HEK293 (cell line): ENCODE data around the gene TGFB1I1.

Experiments
- CTCF ChIA-PET: fragments of 350-600 bp; formaldehyde crosslinking; extraction: SDS; loops from one replicate; lab custom pipeline; 2021; ENCODE audit warnings: antibody characterized with exemption; lab: Yijun Ruan, JAX
- POLR2A ChIA-PET: fragments of 300-600 bp; formaldehyde crosslinking; extraction: SDS; loops from one replicate; lab custom pipeline; 2020; ENCODE audit warnings: antibody characterized with exemption, inconsistent platforms; lab: Yijun Ruan, JAX
- H3K27ac ChIP-seq: fragments of 200-500 bp; sonication (Bioruptor generic); 2 replicates; pipeline ENCODE4 v1.5.1; 2014; ENCODE audit warnings: low read depth, low read length, control low read depth, inconsistent platforms; ENCODE audit errors: extremely low read depth
- H3K36me3 ChIP-seq, 2 experiments: fragments of 200-500 bp in 1 of 2; sonication (Bioruptor generic) in 1 of 2; 1 replicate in 1 of 2; 2 replicates in 1 of 2; pipeline ENCODE4 v1.5.1; 2014 to 2017; ENCODE audit warnings: inconsistent platforms in 2 of 2, low read length in 2 of 2; ENCODE audit not compliant: control insufficient read depth in 2 of 2, insufficient read depth in 1 of 2
- H3K4me1 ChIP-seq: fragments of 200-500 bp; sonication (Bioruptor generic); 2 replicates; pipeline ENCODE4 v1.5.1; 2014; ENCODE audit warnings: mild to moderate bottlenecking, low read length, inconsistent platforms; ENCODE audit not compliant: control insufficient read depth, insufficient read depth
- H3K4me3 ChIP-seq: 2 replicates; pipeline ENCODE4 v1.5.1; 2011; ENCODE audit warnings: low read depth, mild to moderate bottlenecking, control low read depth, low read length, moderate library complexity
- H3K9me3 ChIP-seq: fragments of 200-500 bp; sonication (Bioruptor generic); 2 replicates; pipeline ENCODE4 v1.5.1; 2014; ENCODE audit warnings: low read depth, low read length, inconsistent platforms; ENCODE audit not compliant: control insufficient read depth, insufficient read depth
- GLIS1 ChIP-seq: fragments of 450-650 bp; formaldehyde crosslinking; IDR thresholded peaks from 2 replicates; pipeline ENCODE4 v1.5.1; 2016; ENCODE audit warnings: missing biosample characterization, missing genetic modification characterization
- OSR2 ChIP-seq: fragments of 450-650 bp; formaldehyde crosslinking; IDR thresholded peaks from 2 replicates; pipeline ENCODE4 v1.5.1; 2016; ENCODE audit warnings: missing biosample characterization, missing genetic modification characterization
- ZBTB11 ChIP-seq: fragments of 450-650 bp; formaldehyde crosslinking; conservative IDR thresholded peaks from 2 replicates; pipeline ENCODE4 v1.5.1; 2016; ENCODE audit warnings: low read depth, missing biosample characterization, missing genetic modification characterization
- ZNF184 ChIP-seq: fragments of 450-650 bp; IDR thresholded peaks from 2 replicates; pipeline ENCODE4 v1.5.1; 2018; ENCODE audit warnings: missing biosample characterization, mild to moderate bottlenecking, missing genetic modification characterization
- ZNF211 ChIP-seq: fragments of 450-650 bp; formaldehyde crosslinking; IDR thresholded peaks from 2 replicates; pipeline ENCODE4 v1.5.1; 2016; ENCODE audit warnings: low read depth, missing biosample characterization, missing genetic modification characterization
- ZNF280D ChIP-seq: fragments of 450-650 bp; formaldehyde crosslinking; IDR thresholded peaks from 2 replicates; pipeline ENCODE4 v1.5.1; 2016; ENCODE audit warnings: missing biosample characterization, missing genetic modification characterization
- ZNF311 ChIP-seq: fragments of 450-650 bp; formaldehyde crosslinking; IDR thresholded peaks from 2 replicates; pipeline ENCODE4 v1.5.1; 2017; ENCODE audit warnings: missing biosample characterization, missing genetic modification characterization, borderline replicate concordance
- ZNF433 ChIP-seq: fragments of 450-650 bp; formaldehyde crosslinking; IDR thresholded peaks from 2 replicates; pipeline ENCODE4 v1.5.1; 2016; ENCODE audit warnings: missing biosample characterization, missing genetic modification characterization, low read depth
- ZNF560 ChIP-seq: fragments of 450-650 bp; formaldehyde crosslinking; IDR thresholded peaks from 2 replicates; pipeline ENCODE4 v1.5.1; 2017; ENCODE audit warnings: missing biosample characterization, missing genetic modification characterization, borderline replicate concordance
- ZNF837 ChIP-seq: fragments of 450-650 bp; formaldehyde crosslinking; IDR thresholded peaks from 2 replicates; pipeline ENCODE4 v1.5.1; 2016; ENCODE audit warnings: missing biosample characterization, missing genetic modification characterization
- TF ChIP-seq, protein P1 (sequence below): fragments of 450-650 bp; formaldehyde crosslinking; IDR thresholded peaks from 2 replicates; pipeline ENCODE4 v1.5.1; 2017; ENCODE audit warnings: missing biosample characterization, missing genetic modification characterization

TGFB1I1 gene

GRCh38 chr16:31525113-31525512 is 53.2 kb downstream of the TGFB1I1 start:
- POLR2A ChIA-PET = no interaction called here
- CTCF ChIA-PET = no interaction called here
- Histone ChIP-seq H3K9me3 (no peaks in the 10 kb centered on the region), H3K36me3 (no peaks in the 10 kb centered on the region), H3K4me3 (no peak overlapping the region), H3K27ac (no peak overlapping the region), H3K4me1 (no peaks in the 10 kb centered on the region)
- no peak for TF ChIP-seq ZNF837 (tag by site-specific recombination)
- TF ChIP-seq ZNF311 (tag by site-specific recombination) = no peak
- no peak for TF ChIP-seq OSR2 (tag by site-specific recombination)
- TF ChIP-seq ZNF560 = no peak
- no peak for TF ChIP-seq GLIS1
- TF ChIP-seq ZNF211 = no peak
- TF ChIP-seq ZNF184 = no peak
- no peak for TF ChIP-seq ZBTB11 (tag by site-specific recombination)
- no peak for TF ChIP-seq ZNF280D (tag by site-specific recombination)
- TF ChIP-seq, protein P1, sequence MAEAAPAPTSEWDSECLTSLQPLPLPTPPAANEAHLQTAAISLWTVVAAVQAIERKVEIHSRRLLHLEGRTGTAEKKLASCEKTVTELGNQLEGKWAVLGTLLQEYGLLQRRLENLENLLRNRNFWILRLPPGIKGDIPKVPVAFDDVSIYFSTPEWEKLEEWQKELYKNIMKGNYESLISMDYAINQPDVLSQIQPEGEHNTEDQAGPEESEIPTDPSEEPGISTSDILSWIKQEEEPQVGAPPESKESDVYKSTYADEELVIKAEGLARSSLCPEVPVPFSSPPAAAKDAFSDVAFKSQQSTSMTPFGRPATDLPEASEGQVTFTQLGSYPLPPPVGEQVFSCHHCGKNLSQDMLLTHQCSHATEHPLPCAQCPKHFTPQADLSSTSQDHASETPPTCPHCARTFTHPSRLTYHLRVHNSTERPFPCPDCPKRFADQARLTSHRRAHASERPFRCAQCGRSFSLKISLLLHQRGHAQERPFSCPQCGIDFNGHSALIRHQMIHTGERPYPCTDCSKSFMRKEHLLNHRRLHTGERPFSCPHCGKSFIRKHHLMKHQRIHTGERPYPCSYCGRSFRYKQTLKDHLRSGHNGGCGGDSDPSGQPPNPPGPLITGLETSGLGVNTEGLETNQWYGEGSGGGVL (tag by site-specific recombination) = no peak
- TF ChIP-seq ZNF433 (tag by site-specific recombination) = no peak
